Subcutaneous preadipocyte (primary cell): Measurements from ENCODE around the gene ADIG. TPM values are rescaled to one million over a fixed set of nuclear protein-coding genes. Genes with fewer than 3 reads are reported as not detected.

ENCODE experiments used
- total RNA-seq: library from RNA; depleted of rRNA; stranded (reverse); fragments of >200 nt; gene quantifications from 2 replicates; pipeline ENCODE4 v1.2.3, GENCODE V29; 2012

The ADIG gene
- total RNA-seq: not detected in 2 replicates

GRCh38 chr20:38581013-38581412 lies at the start of gene ADIG:
ADIG (plus strand) TSS chr20:38581197; CDS start chr20:38581251, 54 bp downstream.

DNA sequence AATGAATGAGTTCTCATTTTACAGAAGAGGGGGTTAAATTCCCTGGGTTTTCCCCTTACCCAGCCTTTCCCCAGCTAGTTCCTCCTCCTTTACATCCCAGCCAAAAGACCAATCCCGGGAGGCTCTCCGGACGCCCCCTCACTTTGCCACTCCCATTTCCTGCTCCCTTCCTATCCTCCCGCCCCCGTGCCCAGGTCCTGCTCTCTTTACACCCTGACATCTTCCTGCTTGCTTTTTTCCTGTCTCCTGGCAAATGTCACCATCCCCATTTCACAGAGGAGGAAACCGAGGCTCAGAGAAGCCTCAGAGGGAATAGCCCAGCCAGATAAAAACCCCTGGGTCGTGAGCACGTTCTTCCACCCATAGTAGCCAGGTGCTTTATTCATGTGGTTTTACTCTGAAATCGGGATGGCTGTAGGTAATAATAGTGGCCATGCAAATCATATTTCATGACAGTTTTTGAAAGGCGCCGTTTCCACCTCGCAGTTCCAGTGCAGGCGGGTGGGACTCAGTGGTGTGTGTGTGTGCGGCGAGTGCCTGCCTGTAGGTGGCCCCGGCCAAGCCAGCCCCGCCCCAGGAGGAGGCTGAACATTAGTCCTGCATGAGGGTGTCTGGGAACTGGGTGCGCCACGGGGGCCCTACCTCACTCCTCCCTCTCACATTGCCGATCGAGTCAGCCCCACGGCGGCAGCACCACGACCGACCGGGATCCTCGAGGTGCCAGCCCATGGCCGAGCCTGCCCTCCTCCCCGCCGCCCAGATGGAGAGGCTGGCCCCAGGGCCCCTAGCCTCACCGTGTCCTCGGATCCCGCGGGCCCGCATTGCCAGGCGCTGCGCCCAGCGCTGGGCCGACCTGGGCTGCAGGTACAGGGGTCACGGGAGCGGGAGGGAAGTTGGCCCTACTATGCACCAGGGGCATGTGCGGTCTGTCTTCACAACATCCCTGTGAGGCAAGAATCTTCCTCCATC lies 20.5 kb downstream of the ADIG start, which contains the start of gene ARHGAP40:
TSS of gene ARHGAP40 (plus strand) at position 594 of the 969 bp plus-strand sequence.

Other genes with a start within 250 kb of the ADIG start
- gene LBP, start 234.7 kb upstream of the ADIG start, total RNA-seq: not detected in 2 replicates
- gene SNHG17, start 145.9 kb upstream of the ADIG start, total RNA-seq: 8.1 and 16.2 TPM in 2 replicates
- 26.5 and 37.7 TPM in 2 replicates for gene RALGAPB, start 108.4 kb upstream of the ADIG start, total RNA-seq
- gene ARHGAP40, start 20.6 kb downstream of the ADIG start, total RNA-seq: not detected in 2 replicates
- gene SLC32A1, start 143.3 kb downstream of the ADIG start, total RNA-seq: not detected in 2 replicates
- 5.5 and 9.8 TPM in 2 replicates for gene ACTR5, start 167.3 kb downstream of the ADIG start, total RNA-seq
- not detected in 2 replicates for gene PPP1R16B, start 224.5 kb downstream of the ADIG start, total RNA-seq